Stimulated activated CD4-positive, alpha-beta T cell treated with anti-CD3 and anti-CD28 coated beads, Interleukin-4, amount 100 ng/mL, for 4 hours (primary cell): ENCODE data around the gene GPR183.

ENCODE experiments used
- DNase-seq, 2 experiments: peaks; one replicate each; pipeline ENCODE4 v3.0.0-alpha.2; 2020

Gene GPR183

DNA sequence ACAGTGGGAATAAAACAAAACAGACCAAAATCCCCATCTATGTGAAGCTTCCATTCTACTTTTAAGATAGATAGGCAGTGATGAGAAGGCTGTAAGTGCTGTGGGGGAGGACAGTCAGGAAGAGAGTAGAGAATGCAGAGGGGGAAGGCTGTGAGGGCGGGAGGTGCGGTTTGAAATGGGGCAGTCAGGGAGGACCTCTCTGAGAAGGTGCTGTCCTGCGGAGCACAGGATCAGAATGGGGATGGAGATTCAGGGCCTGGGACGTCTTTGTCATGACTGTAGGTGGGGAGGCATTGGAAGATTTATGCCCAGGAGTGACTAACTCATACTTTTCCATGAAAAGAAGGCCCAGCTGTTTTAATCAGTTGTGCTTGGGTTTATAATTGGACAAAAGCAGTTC, 3.9 kb upstream of the GPR183 start:
- DNase-seq, result peak in 1 of 2 experiments; percentile 32

DNA sequence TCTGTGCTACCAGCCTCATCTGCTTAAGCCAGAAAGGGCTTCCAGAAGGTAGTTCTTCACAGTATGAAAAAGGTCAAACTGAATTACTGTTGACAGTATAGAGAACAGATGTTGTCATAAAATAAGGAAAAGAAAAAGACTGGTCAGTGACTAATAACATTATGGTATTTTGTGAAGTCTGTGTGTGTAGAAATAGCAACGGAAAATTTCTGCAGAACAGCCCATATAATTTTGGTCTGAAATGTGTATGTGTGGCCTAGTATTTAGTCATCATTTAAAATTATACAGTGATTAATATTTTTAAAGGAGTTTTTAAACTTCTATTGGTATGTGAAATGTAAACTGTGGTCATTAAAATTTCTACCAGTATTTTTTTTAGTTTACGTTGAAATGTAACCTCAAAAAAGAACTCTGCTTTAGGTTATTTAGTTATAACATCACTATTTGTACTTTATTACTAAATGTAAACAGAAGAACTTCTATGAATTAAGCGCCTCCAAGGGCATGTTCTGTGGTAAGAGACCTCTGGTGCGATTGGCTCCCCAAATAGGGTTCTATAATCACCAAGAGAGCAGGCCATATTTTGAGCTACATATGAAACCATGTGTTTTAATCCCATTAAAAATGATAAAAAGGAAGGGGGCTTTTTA, 3.3 kb upstream of the GPR183 start:
- no peak for DNase-seq

DNA sequence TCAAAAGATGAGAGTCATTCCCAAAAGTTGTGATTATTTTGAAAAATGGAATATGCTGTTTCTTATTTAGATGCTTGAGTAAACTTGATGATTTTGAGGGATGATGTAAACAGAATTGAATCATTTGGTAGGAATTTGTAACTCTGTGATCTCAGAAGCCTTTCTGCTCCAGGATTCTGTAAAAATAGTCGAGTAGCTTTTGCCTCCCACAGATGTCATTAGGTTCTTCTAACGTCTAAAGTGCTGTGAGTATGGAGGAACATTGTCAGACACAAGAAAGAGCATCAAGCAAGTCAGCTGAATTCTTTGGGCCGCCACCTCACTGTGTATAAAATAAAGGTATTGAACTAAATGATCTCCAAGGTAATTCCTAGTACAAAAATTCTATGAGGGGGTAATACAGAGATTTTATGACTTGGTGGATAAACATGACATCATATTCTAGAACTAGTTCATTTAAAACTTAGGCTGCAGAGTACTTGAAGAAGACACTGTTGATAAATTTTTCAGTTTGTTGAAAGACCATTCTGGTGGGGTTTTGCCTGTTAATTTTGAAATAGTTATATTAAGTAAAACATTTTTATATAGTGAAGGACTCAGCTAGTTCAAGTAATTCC, 1.4 kb upstream of the GPR183 start:
- no peak for DNase-seq

DNA sequence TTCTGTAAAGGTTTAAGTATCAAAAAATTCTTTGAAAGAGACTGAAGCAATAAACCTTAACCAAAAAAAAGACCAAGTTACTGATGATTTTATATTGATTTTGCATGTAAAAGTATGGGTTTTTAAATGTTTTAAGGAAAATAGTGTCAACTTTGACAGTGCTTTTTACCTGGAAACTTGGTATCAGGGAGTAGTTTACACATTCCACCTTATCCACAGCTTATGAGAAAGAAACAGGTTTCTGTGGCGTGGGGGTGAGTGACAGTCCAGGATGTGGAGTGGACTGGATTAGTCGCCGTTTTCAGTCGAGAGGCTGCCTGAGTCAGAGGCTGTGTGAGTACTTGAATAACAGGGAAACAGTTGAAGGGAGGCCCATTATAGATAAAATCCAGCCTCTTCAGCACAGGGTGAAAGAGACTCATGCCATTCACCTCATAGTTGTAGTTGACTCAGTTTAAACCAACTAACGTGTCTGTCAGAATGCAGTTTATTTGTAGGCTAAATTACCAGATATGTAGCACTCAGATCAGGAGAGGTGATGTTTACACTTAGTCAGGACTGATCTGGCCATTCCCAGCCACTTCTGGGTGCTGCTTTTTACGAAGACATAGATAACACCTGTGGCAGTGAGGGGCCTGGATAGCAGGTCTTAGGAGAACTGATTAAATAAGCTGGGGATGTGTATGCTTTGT, 595 bp upstream of the GPR183 start:
- peak; percentile 56 to 69 for DNase-seq

DNA sequence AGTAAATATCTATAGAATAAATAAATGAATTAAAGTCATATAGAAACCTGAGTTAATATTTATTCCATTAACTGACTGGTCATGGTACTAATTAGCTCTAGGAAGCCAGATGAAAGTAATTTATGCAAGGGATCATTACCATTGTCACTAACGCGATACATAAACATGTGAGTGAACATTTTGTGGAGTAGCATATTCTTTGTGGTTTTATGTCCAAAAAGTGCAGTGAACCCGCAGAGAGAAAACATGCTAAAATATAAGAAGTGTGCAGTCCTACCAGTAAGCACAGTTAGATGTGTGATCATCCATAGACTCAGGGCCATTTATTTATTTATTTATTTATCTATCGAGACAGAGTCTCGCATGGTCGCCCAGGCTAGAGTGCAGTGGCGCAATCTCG, 1.6 kb downstream of the GPR183 start:
- DNase-seq, result no peak

DNA sequence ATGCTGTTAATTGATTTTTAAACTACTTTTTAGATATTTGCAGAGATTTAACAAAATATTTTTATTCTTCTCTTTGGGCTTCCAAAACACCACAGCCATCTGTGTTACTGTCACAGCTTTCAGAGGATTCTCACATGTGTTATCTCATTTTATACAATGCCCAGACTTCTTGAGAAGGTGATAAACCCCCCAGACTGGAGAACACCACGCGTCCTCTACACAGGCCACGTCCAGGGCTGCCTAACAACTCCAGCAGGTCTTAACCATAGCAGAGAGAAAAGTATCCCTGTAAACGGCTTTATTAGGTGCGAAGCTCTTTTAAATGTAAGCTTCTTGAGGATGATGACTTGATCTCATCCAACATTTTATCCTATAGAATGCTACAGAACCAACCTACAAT, 2.0 kb downstream of the GPR183 start:
- DNase-seq, result no peak

DNA sequence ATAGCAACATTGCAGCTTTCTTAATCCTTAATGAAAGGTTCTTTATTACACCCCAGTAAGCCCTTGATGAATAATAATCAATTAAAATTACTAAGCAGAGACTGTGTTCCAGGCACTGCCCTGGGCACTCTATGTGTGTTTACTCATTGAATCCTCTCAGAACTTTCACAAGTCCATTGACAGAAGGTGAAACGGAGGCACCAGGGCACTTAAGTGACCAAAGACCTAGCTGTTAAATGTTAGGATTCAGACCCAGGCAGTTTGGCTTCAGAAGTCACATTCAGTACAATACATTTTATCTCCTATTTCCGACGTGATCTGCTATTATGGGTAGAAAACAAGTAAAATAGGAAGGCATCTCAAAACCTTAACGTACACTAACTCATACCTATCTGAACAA, 2.7 kb downstream of the GPR183 start:
- DNase-seq, result no peak

DNA sequence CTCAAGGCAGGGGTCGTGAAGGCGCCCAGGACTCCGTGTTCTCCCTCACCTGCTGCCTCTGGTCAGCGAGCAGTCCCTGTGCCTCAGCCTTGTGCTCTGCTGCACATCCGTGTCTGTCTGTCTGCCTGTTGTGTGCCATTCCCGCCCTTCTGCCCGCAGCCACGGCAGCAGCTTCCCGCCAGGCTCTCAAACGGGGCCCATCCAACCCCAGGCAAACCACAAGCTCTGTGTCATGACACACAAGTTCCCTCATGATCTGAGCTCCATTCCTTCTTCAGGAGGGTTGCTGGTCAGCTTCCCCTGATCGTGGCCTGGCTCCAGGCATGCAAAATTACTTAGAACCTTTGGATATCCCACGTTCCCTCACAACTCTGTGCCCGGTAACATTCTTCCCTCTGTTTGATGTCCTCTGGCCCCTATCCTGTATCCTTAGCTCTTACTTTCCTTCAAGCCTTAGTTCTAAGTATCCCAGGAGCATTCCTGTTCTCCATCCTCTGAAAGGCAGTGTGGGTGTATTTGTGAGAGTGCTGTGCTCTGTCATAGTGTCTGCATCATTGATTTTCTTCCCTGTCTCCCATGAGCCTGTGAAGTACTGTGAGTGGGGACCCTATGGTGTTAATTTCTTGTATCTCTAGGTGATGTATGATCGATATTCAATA, 3.2 kb downstream of the GPR183 start:
- DNase-seq, result peak; percentile 32 to 46

DNA sequence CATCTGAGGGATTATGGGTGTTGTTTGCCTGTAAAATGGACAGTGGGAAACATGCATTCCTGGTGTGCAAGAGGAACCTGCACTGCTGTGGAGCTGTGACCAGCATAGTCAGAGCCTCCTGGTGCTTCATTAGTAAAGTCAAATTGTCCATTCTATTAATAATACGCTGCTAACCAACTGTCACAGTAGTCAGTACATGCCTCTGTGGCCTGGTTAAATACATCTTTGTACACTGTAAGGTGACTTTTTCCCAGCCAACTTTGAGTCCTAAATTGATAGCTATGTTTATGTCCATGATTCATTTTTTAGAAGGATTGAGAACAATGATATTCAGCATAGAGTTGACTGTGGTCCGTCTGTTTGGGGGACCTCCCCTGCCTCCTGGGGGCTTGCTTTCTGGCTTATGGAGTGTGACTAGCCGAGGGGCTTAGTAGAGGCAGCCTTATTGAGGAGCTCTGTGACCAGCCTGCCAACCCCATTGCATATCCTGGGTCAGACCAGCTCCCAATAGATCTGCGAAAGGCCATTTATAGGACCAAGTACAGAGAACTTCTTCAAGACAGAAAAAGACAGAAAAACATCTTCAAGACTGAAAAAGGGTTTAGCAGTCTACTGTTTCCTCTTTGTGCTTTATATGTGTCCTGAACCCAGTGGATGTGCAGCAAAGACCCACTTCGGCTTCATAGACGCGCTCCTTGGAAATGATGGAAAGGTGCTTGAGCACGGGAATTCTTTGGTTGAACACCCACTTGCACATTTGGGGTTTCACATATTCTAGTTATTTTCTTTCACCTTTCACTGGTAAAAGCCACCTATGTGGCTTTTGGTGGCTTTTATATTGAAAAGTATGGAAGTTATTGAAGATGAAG, 4.3 kb downstream of the GPR183 start:
- DNase-seq, result no peak

DNA sequence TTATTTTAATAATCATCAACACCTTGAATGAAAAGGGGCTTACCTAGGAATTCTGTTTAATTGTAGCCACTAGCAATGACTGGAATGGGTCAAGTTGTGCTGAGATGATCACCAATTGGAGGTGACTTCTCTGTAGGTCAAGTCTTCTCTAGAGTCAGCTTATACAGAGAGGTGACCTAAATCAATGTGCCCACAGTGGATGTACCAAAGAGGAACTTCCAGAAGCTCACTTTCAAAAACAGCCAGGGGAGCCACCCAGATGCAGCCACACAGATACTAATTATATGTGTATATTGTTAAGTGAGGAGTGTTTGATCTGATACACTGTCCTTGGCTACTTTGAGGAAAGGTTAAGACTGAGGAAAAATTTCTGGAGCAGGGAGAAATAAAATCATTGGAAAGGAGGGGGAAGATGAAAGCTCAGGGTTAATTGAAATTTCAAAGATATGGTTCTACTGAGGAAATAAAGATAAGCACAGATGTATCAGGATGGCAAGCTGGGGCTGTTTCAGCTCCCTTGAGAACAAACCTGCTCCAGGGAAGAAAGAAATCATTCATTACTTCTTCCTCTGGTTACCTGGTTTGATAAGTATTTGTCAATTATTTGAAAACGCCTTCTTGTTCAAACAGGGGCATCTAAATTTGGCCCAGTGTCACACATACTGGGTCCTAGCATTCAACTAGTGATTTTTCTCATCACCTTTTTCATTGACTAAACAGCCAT, 5.1 kb downstream of the GPR183 start:
- no peak for DNase-seq

DNA sequence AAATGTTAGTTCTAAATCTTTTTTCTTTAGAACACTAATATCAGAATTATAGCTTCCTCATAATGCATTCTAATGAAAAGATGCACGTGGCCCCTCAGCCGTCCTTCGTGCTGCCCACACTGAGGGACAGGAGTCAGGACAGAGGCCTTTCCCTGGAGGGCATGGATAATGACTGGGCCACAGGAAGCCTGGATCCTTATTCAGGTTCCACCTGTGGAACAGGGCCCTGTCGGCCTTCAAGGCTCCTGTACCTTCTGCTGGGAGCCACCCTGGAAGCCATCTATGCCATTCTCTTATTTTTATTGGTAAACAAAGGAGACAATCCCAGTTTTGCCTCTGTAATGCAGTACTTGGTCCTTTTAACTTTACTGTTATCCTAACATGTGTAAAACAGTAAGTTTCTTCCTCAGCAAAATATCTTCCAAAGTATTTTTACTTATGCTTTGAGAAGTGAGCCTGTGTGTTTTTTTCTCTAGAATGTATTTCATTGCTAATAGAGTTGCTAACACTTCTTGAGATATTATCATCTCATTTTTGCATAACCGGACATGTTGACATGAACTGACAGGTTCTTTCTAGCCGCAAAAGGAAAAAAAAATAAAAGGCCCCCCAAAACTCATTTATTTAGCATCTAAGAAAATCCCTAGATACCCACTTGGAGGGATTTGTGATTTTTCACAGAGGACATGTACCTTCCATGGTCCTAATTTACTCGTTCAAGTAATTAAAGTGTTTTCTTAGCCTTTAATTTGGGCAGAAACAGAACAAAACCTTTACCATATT, 6.0 kb downstream of the GPR183 start:
- DNase-seq, result no peak

DNA sequence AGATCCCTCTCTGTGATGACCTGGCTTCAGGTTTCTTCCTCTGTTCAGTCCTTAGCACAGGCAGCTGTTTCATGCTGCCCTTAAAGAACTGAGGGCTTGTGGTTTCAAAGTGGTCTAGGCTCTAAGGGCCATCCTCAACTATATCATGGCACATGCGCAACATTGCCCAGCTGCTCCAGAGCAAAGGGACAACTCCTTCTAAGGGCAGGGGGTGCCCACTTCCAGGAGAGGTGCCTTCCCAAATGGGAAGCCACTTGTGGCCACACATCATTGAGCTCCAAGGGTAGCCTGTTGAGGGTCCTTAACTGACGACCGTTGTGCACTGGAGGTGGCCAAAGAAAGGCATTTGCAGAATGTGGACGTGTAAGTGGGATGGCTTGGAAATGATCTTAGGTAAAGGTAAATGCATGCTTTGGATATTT, 7.3 kb downstream of the GPR183 start:
- DNase-seq, result no peak

DNA sequence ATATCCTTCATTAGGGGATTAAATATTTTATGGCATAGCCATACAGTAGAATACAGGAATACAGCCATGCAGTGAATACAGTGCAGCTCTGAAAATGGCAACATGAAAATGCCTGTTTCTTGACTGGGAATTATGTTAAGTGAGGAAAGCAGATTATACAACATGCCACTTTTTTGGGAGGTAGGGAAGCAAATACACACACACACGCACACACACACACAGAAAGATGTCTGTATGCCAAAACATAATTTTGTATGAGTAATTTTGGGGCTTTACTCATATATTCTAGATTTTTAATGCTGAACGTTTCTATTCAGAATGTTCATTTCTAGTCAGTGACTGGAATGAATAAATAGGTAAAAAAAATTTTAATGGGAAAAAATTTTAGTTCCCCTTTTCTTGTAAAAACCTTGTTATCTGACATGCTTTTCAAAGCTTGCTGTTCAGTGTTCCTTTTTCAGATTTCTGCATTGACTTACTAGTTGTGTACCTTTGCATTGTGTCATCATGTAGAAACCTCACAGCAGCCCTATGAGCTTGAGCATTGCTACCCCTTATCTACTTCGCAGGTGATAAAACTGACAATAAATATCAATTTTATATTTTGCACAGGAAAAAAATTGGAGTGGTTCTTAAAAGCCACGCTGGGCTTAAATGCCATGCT, 7.8 kb downstream of the GPR183 start:
- DNase-seq, result no peak

DNA sequence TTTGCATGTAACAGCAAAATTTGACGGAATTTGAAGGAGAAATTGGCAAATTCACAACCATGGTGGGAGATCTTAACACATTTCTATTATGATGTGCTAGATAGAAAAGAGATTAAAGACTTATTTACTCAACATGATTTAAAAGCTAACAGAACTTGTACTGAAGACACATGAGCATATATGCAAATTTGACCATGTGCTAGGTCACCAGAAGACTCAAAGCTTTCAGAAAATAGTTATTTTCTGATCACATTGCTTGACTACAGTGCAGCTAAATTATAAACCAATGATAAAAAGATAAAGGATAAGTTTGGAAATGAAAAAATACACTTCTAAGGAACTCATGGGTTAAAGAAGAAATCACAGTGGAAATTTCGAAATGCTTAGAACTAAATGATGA, 9.1 kb downstream of the GPR183 start:
- DNase-seq, result no peak

DNA sequence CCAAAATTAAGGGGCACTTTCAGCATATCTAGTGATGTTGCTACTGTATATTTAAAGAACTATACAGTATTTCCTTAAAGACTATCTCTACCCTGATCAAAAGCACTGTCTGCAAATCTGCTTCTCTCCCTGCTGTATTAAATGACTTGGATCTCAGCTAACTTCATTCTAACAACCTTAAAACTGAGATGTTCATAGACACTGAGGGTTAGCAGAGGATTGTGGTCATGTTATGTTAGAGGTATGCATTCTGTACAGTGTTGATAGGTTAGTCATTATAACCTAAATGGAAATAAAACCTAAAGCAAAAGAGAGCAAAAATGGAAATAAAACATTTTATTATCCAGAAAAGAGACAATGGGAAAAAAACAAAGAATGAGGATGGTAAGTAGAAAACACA, 9.9 kb downstream of the GPR183 start:
- no peak for DNase-seq

DNA sequence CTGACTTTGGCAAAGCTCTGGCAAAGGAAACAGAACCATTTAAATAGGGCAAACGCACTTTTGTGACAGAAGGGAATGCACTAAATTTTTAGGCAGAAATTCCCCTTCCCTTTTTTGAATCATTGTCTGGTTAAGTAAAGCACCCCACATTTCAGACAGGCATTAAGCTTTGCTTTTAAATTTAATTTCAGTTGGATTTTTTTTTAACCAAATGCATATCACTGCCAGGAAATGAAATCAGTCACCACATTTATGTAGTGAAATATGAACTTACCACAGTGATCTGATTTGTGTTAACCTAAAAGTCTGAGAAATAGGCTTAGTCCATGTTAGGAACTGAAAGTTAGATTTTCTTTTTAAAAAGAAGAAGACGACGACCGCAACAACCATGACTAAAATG, 10.8 kb downstream of the GPR183 start:
- DNase-seq, result no peak

DNA sequence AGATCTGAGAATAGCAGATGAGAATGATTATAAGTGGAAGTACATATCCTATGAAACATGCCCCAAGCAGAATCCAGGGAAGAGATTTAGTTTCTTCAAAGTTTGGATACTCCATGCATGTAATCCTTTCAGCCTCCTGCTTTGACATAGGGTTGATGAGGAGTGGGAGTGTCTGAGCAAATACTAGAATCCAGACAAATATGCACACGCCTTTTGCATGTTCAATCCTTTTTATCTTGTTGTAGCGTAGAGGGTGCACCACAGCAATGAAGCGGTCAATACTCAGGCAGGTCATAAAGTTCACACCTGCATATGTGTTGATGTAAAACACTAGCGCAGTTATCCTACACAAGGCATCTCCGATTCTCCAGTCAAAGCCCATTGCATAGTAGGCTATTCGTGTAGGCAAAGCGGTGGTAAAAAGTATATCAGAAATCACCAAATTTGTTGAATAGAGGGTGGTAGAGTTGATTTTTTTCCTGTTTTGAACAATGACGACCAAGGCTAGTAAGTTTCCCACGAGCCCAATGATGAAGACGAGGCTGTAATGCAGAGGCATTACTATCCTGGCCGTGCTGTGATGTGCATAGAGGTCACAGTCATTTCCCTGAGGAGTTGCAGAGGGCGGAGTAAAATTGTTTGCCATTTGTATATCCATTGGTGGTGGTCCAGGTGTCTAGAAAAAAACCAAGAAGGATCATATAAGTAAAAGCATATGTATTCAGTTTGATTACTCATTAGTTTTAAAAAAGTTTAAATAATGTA, 11.5 kb downstream of the GPR183 start:
- no peak for DNase-seq

DNA sequence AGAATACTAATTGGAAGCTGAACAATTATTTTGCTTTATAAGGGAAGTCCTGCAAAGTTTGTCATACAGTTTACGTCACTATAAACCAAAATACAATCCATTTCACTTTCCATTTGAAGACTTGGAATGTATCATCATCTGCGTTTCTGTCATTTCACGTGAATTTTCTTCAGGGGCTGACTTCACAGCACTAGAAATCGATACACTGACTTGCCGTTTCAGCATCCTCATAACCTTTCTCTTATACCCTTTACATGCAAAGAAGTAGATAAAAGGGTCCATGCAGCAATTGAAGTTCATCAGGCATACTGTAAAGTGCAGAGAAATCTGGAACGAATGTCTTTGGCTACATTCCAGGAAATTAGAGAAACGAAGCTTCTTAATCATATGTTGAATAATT, 12.2 kb downstream of the GPR183 start:
- no peak for DNase-seq

DNA sequence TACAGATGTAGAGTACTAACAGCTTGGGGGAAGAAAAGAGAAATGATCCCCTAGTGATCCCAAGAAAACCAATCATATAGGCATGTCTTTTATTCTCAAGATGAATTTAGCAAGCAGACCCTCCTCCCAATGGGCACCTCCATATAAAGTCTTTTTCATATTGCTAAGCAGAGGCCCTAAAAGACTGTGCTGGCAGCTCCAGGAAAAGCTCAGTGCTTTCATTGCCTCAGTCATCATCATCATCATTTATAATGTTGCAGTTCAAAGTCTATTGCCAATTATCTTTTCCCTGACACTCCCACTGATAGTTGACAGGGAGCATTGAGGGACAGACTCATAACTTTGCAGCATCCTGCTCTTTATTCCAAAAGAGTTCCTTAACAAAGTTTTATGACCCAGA, 13.0 kb downstream of the GPR183 start:
- no peak for DNase-seq

DNA sequence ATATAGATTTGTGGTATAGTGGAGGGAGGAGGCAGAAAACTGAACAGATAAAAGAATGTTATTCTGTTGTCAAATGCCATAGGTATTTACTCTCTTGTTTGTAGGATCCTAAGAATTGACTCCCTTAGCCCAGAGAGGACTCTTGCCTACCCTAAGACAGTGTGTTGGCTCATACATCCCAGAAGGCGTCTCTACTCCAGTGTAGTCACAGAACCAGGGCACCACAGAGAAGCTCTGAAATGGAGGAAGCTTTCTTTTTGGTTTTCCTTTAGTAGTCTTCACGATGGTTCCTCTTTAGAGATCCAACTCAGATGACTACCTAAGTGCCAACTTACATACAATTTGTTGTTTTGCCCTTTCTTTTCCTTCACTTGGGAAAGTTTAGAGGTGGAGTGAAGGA, 14.0 kb downstream of the GPR183 start:
- DNase-seq, result no peak
